ENCODE measurements around the gene KLHL3.

The KLHL3 gene

GRCh38 chr5:137619191-137619870 is 116.6 kb downstream of the KLHL3 start:
- DNase-seq (ENCODE audit: low read depth) = peak; percentile 74
- no peak overlapping the region for H3K4me3 ChIP-seq (ENCODE audit: low read depth, low read length)

GRCh38 chr5:137618476-137618875 is 117.4 kb downstream of the KLHL3 start:
- no peak for DNase-seq (ENCODE audit: low read depth)
- H3K4me3 ChIP-seq (ENCODE audit: low read depth, low read length) = no peak overlapping the region

- H3K4me3 ChIP-seq (ENCODE audit: low read depth, low read length) = no peak overlapping the region
- DNase-seq (ENCODE audit: low read depth) = no peak
Measured at GRCh38 chr5:137617528-137618205, 118.2 kb downstream of the KLHL3 start.

GRCh38 chr5:137616046-137616445 is 119.8 kb downstream of the KLHL3 start:
- DNase-seq (ENCODE audit: low read depth) = no peak
- no peak overlapping the region for H3K4me3 ChIP-seq (ENCODE audit: low read depth, low read length)

GRCh38 chr5:137615171-137615775 is 120.6 kb downstream of the KLHL3 start:
- DNase-seq (ENCODE audit: low read depth) = no peak
- no peak overlapping the region for H3K4me3 ChIP-seq (ENCODE audit: low read depth, low read length)

GRCh38 chr5:137613554-137614265 is 122.2 kb downstream of the KLHL3 start:
- H3K4me3 ChIP-seq (ENCODE audit: low read depth, low read length) = no peak overlapping the region
- DNase-seq (ENCODE audit: low read depth) = peak; percentile 72

GRCh38 chr5:137612576-137612975 is 123.3 kb downstream of the KLHL3 start:
- no peak overlapping the region for H3K4me3 ChIP-seq (ENCODE audit: low read depth, low read length)
- no peak for DNase-seq (ENCODE audit: low read depth)

GRCh38 chr5:137611794-137612435 is 124.0 kb downstream of the KLHL3 start:
- no peak for DNase-seq (ENCODE audit: low read depth)
- H3K4me3 ChIP-seq (ENCODE audit: low read depth, low read length) = no peak overlapping the region

GRCh38 chr5:137611011-137611580 is 124.8 kb downstream of the KLHL3 start:
- DNase-seq (ENCODE audit: low read depth) = no peak
- H3K4me3 ChIP-seq (ENCODE audit: low read depth, low read length) = no peak overlapping the region

- no peak for DNase-seq (ENCODE audit: low read depth)
- H3K4me3 ChIP-seq (ENCODE audit: low read depth, low read length) = no peak overlapping the region
Measured at GRCh38 chr5:137610598-137610997, 125.3 kb downstream of the KLHL3 start.

GRCh38 chr5:137609127-137609526 is 126.8 kb downstream of the KLHL3 start:
- no peak overlapping the region for H3K4me3 ChIP-seq (ENCODE audit: low read depth, low read length)
- peak; percentile 63 for DNase-seq (ENCODE audit: low read depth)

GRCh38 chr5:137607771-137608170 is 128.1 kb downstream of the KLHL3 start:
- H3K4me3 ChIP-seq (ENCODE audit: low read depth, low read length) = no peak overlapping the region
- no peak for DNase-seq (ENCODE audit: low read depth)

- no peak overlapping the region for H3K4me3 ChIP-seq (ENCODE audit: low read depth, low read length)
- no peak for DNase-seq (ENCODE audit: low read depth)
Measured at GRCh38 chr5:137606401-137606800, 129.5 kb downstream of the KLHL3 start.

- no peak overlapping the region for H3K4me3 ChIP-seq (ENCODE audit: low read depth, low read length)
- no peak for DNase-seq (ENCODE audit: low read depth)
Measured at GRCh38 chr5:137605411-137605810, 130.5 kb downstream of the KLHL3 start.

- DNase-seq (ENCODE audit: low read depth) = no peak
Measured at GRCh38 chr5:137604348-137605095, 131.4 kb downstream of the KLHL3 start.

GRCh38 chr5:137603891-137604290 is 132.0 kb downstream of the KLHL3 start:
- no peak overlapping the region for H3K4me3 ChIP-seq (ENCODE audit: low read depth, low read length)
- no peak for DNase-seq (ENCODE audit: low read depth)

More at GRCh38 chr5:137604348-137605095, 131.4 kb downstream of the KLHL3 start:
- no peak overlapping the region for H3K4me3 ChIP-seq (ENCODE audit: low read depth, low read length)

GRCh38 chr5:137603356-137603755 is 132.5 kb downstream of the KLHL3 start:
- no peak overlapping the region for H3K4me3 ChIP-seq (ENCODE audit: low read depth, low read length)
- no peak for DNase-seq (ENCODE audit: low read depth)

GRCh38 chr5:137602721-137603273 is 133.1 kb downstream of the KLHL3 start:
- no peak overlapping the region for H3K4me3 ChIP-seq (ENCODE audit: low read depth, low read length)
- DNase-seq (ENCODE audit: low read depth) = no peak
